Activated CD8-positive, alpha-beta memory T cell treated with anti-CD3 and anti-CD28 coated beads for 48 hours (primary cell): ENCODE measurements around the gene BANP.
"Not testable (repeated sequence)": the region's sequence is repeated elsewhere in the genome, so short reads cannot be mapped to it uniquely, and the experiment has no call there.

Source experiments
- DNase-seq, 3 experiments: peaks; one replicate each; pipeline ENCODE4 v3.0.0-alpha.2; 2020; ENCODE audit warnings: low read depth in 2 of 3, low spot score in 2 of 3

Gene BANP

GRCh38 chr16:87965417-87965816, 14.2 kb downstream of the BANP start:
- no peak for DNase-seq

DNA sequence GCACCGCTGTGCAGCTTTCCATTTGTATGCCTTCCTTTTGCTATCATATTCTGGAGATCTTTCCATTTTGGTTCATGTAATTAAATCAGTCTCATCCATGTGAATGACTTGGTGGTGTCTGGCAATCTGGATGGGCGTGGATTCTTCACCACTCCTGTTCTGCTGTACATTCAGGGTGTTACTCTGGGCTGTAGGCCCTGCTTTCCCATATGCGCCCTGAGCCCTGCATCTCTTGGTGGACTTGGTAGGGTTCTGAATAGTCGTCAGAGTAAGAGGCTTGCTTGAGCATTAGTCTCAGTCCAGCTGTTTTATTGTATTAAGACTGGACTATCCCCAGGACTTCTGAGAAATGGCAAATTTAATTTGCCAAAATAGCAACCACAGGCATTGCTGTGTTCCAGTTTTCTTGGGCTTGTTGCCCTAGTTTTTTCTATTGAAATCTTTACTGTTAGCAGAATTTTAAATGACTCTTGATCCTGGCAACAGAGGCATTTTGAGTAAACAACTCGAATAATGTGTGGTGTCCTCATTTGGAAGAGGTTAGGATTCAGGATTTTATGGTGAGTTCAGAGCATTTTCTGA, 14.9 kb downstream of the BANP start:
- DNase-seq, result no peak

DNA sequence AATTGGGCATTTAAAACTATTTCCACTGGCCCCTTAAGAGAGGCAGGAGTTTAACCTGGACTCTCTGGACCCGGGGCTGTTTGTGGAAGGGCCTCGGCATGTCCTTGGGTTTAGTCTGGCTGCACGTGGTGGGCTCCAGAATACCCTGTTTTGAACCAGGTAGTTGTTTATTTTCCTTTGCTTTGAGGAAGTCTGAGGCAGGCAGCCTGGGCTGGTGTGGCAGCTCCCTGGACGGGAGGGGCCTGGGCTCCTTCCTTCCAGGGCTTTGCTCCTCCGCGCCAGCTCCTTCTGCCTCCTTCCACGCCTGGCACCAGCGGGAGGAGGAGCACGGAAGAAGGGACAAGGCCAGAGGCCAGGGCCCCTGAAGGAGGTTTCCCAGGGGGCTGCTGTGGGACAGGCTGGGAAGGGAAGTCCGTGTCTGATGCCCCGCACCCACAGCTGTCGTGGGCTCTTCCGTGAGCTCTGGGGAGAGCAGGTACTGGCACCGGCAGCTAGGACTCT, 15.5 kb downstream of the BANP start:
- no peak for DNase-seq

DNA sequence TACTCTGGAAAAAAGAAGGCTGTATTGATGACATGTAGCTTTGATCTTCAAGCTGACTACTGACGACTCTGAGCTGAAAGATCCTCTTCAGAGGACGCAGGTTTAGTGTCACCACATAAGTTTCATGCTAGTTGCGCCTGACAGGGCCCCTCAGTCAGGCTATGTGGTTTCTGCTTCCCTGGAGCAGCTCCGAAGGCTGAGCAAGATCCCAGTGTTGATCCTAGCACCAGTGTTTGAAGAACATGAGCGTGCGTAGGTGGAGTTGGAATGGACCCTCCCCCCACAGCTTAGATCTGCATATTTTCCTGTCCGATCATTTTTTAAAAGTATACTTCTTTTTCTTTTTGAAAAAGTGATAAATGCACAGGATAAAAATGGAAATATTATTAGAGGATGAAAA, 17.3 kb downstream of the BANP start:
- no peak for DNase-seq

DNA sequence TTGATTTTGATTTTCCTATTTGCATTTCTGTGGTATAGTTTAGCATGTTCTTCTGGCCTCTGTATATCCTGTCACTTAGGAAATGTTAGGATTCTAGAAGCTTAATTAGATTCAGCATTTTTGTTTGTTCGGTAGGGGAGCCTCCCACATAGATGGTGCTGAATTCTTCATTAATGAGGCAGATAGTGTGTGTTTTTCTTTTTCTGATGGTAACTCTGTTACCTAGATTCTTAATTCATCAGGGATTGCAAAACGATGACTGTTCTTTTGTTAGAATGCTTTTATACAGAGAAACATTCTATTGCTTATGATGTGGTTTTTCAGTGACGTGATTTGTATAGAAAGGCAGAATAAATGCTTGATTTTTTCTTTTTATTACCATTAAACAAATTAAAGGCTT, 19.0 kb downstream of the BANP start:
- DNase-seq, result no peak

DNA sequence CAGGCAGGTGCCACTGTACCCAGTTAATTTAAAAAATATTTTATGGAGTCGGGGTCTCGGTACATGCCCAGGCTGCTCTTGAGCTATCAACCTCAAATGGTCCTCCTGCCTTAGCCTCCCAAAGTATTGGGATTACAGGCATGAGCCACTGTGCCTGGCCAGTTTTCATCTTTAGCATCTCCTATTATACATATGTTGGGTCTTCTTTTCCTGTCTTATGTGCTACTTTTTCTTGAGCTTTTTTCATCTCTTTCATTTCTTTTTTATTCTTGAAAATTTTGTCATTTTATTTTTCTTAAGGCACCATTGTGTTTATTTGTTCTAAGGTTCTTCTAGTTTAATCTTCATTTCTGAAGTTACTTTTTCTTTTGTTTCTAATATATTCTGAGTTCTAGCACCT, 20.7 kb downstream of the BANP start:
- DNase-seq, result no peak

GRCh38 chr16:87973717-87974116, 22.5 kb downstream of the BANP start:
- no peak for DNase-seq

- DNase-seq, result no peak
Measured at GRCh38 chr16:87974178-87974577, 22.9 kb downstream of the BANP start.

DNA sequence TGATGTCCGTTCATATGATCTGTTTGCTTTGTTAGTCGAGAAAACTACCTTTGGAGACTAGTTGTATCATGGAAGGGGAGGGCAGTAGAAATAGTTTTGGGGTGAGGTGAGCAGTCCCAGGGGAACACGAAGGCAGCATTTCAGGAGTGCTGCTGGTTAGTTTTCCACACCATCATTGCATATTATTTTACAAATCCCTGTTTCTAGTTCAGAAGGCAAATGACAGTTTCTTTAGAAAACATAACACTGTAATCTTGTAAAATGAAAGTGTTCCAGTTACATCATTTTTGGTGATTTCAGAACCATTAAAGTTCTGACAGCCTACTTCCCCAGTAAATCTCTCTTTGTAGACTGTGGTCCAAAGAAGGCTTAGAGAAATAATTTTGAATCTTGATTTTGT, 25.4 kb downstream of the BANP start:
- DNase-seq, result no peak

DNA sequence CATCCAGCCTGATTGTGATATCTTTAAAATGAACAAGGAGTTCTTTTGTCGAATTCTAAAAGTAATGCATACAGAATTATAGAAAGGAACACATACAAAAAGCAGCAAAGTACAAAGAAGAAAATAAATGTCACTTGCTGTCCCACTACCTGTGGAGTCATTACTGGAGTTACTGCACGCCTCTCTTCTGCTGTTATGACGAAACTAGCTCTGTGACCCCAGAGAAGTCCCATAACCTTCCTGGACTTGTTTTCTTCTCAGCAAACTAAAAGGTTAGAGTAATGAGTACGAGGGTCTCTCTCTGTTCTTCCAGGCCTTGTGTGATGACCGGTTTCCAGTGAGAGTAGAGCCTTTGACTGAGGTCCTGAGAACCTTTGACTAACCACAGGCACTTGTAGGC, 26.9 kb downstream of the BANP start:
- no peak for DNase-seq

DNA sequence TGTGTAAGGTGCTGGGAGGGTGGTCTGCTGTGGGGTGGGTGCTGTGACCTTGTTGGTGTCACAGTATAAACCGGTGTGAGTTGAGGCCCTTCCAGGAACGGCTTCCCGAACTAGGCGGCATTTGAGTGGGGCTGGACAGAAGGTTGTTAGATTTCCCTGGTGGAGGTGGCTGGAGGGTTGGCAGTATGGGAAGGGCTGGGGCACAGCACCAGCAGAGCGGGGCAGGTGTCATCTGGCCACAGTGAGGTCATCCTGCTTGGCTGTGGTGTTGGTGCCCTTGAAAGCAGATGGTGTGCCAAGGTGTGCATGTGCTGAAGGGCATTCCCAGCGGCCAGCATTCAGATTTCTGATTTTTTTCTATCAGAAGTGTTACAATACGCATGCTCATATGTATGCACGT, 28.1 kb downstream of the BANP start:
- DNase-seq, result no peak

- not testable (repeated sequence) for DNase-seq
Measured at GRCh38 chr16:87979911-87980630, 28.8 kb downstream of the BANP start.

- not testable (repeated sequence) for DNase-seq
Measured at GRCh38 chr16:87981376-87981775, 30.1 kb downstream of the BANP start.

- no peak for DNase-seq
Measured at GRCh38 chr16:87982581-87983041, 31.4 kb downstream of the BANP start.

- not testable (repeated sequence) for DNase-seq
Measured at GRCh38 chr16:87983072-87983736, 32.0 kb downstream of the BANP start.

- not testable (repeated sequence) for DNase-seq
Measured at GRCh38 chr16:87983737-87984097, 32.5 kb downstream of the BANP start.

DNA sequence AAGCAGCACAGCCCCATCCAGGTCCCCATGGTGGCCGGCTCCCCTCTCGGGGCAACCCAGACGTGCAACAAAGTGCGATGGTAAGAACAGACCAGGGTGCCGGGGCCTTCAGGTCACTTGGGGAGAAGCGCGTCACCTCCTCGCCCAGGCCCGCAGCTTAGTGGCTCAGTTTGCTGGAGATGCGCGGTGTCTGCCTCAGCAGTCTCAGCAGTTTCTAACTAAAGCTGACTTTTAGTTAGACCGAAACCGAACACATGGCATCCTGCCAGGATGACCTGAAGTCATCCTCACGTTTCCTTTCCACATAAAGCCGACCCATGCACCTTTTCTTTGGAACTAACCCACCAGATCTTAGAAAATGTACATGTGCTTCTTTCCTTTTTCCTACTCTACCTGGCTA, 32.9 kb downstream of the BANP start:
- DNase-seq, result not testable (repeated sequence)

DNA sequence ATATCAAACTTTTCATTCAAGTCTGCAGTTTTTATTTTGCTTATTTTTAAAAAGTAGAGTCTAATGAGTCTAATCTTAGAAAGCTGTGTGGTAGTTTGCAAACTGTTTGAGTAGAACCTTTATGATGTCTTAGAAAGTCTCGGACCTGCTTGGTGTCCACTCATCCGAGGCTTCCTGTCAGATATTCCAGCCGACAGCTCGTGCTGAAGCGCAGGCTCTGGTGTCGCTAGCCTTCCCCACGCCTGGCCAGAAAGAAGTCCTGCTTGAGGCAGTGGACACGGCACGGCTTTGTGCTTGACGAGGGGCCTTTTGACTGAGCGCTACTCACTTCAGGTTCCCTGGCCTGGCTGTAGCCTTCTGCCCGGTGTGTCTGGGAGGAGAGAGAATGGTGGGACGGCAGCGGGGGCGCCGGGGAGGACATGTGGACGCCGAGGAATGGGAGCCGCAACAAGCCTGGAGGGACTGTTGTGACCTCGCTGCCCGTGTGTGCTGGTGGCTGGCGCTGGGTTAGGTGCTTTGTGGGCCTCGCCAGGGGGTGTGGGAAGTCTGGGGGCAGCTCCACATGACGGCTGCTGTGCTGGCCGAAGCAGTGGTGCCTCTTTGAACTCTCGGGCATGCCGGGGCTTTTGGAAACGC, 33.5 kb downstream of the BANP start:
- no peak for DNase-seq

DNA sequence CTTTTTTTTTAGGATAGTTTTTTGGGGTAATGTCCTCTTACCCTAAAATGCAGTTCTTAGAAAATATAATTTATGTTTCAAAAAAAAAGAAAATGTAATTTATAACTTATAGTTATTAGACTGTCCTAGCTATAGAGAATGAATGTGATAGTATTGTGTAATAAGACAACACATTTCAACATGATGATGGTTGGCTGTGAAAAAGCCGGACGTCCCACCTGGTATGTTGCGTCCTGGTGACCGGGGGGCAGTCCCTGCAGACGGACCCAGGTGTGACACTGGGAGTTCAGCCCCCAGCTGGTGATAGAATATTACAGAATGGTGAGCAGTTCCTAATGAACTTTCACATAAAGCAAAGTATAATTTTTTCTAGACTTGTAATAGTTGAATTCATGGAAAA, 34.3 kb downstream of the BANP start:
- not testable (repeated sequence) for DNase-seq

DNA sequence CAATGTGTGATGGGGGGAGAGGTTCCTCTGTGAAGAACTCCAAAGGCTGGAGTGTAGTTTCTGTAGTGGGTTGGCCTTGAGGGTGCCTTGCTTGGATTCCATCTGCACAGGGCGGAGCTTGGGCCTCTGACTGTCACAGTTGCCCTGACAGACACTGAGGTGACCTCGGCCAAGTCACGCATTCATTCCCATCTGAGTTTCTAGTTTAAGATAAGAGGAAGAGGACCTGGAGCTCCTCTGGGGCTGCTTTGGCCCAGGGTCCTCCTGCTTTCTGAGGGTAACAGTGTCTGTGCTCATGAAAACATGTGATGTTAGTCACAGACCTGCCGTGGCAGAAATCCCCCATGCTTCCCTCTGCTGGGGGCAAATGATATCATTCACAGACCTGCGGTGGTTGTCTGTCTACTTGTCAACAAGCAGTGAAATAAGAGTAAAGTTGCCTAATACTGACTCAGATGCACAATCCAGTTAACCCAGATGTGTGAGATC, 35.2 kb downstream of the BANP start:
- DNase-seq, result peak in 1 of 3 experiments; percentile 28

- DNase-seq, result not testable (repeated sequence)
Measured at GRCh38 chr16:87988596-87988995, 37.4 kb downstream of the BANP start.

- DNase-seq, result not testable (repeated sequence)
Measured at GRCh38 chr16:87990254-87990653, 39.0 kb downstream of the BANP start.
